ENCODE data around the gene XPR1.
"Not testable (repeated sequence)": the region's sequence is repeated elsewhere in the genome, so short reads cannot be mapped to it uniquely, and the experiment has no call there.

XPR1 gene

GRCh38 chr1:180842491-180843275, 210.9 kb downstream of the XPR1 start:
- DNase-seq = no peak

- no peak for DNase-seq
These were observed 213.5 kb downstream of the XPR1 start for GRCh38 chr1:180845352-180845751.

- DNase-seq = no peak
These were observed 216.4 kb downstream of the XPR1 start for GRCh38 chr1:180848191-180848590.

DNA sequence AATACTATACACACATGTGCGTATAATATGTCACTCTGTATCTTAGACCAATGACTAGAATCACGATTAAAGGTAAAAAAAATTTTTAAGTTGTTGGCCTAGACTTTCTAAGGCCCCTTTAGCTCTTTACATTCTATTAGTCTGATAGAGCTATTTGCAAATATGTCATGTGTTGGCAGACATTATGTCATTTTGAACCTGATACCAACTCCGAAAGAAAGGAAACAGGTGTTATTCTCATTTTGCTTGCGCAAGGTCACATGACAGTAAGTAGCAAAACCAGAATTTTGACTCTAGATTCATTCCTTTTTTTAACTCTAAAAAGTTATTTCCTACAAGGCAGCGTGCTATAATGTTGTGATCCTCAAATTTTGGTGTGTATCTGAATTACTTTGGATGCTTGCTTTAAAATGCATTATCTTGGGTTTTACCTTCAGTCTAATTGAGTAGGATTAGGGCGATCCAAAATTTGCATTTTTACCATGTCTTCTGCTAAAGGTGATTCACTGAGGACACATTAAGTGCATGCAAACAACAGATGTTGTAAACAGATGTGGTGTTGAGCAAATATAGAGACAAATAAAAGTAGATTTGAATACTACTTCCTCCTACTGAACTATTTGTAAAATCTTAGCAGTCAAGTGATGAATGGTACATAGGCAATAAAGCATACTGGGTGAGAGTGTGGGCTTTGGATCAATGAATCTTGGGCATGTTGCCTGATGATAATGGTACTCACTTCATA, 217.4 kb downstream of the XPR1 start:
- no peak for DNase-seq

GRCh38 chr1:180851995-180852887, 220.4 kb downstream of the XPR1 start:
- DNase-seq = no peak

GRCh38 chr1:180854001-180854400, 222.2 kb downstream of the XPR1 start:
- DNase-seq = no peak

DNA sequence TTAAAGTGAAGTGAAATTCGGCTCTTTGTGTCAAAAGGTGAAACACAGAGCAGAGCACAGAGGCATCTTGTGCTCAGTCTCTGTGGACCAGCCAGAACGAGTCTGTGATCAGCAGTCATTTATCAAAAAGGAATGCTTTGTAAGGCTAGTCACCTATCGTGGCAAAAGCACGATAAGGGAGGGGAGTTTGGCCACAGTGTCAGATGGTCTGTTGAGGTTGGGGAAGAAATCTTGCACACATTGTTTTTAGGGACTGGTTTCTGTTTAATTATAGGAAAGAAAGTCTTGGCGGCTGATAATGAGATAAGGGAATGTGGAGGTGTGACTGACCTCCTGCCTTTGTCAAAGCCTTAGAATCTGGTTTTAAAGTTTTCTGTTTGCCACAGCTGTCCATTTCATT, 222.6 kb downstream of the XPR1 start:
- no peak for DNase-seq

DNA sequence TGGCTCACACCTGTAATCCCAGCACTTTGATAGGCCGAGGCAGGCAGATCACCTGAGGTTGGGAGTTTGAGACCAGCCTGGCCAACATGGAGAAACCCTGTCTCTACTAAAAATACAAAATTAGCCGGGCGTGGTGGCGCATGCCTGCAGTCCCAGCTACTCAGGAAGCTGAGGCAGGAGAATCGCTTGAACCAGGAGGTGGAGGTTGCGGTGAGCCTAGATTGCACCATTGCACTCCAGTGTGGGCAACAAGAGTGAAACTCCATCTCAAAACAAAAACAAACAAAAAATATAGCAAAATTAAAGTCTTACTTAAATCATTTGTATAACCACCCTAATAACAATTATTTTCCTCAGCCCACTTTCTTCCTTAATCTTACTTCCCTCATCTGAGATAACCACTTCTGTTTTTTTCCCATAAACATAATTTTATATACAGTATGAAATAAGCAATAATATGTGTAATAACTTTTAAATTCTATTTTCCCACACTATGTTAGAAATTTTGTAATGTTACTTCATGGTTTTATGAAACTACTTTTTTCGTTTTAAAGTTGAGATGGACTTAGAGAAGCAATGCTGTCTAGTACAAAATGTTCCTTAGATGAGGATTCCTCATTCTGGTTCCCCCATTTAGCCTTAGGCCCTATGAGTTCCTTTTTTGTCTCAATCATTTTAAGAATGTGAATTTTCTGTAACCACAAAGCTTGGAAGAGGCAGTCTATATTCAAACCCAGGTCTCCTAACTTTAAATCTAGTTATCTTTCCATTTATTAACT, 226.3 kb downstream of the XPR1 start:
- DNase-seq = not testable (repeated sequence)

GRCh38 chr1:180859306-180859705, 227.5 kb downstream of the XPR1 start:
- DNase-seq = no peak

DNA sequence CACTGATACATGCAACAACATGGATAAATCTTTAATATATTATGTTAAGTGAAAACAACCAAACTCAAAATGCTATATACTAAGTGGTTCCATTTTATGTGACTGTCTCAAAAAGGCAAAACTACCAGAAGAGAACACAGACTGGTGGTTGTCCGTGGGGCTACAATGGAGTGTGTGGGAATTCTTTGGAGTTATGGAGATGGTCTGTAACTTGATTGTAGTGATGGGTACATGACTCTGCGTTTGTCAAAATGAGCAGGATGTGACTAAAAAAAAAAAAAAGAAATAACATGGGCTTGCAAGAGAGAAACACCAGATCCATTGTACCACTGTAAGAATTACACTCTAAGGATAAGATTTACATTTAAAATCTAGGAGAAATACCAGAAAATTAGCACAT, 228.7 kb downstream of the XPR1 start:
- DNase-seq = no peak

DNA sequence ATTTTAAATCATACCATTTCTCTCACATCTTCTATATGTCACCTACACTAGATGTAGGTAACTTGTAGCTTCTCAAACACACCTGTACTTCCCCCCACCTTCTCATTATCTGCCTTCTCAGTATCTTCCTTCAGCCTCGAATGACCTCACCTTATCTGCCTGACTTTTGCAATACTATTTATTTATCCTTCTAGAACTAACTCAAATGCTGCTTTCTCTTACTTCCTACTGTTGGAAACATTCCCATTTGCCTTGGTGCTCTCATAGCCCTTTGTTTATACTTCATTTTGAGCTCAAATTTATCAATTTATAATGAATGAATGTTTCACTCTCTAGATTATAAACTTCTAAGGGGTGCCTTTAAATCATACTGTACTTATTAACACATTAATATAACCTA, 230.5 kb downstream of the XPR1 start:
- no peak for DNase-seq

GRCh38 chr1:180863158-180863775, 231.4 kb downstream of the XPR1 start:
- DNase-seq = no peak

DNA sequence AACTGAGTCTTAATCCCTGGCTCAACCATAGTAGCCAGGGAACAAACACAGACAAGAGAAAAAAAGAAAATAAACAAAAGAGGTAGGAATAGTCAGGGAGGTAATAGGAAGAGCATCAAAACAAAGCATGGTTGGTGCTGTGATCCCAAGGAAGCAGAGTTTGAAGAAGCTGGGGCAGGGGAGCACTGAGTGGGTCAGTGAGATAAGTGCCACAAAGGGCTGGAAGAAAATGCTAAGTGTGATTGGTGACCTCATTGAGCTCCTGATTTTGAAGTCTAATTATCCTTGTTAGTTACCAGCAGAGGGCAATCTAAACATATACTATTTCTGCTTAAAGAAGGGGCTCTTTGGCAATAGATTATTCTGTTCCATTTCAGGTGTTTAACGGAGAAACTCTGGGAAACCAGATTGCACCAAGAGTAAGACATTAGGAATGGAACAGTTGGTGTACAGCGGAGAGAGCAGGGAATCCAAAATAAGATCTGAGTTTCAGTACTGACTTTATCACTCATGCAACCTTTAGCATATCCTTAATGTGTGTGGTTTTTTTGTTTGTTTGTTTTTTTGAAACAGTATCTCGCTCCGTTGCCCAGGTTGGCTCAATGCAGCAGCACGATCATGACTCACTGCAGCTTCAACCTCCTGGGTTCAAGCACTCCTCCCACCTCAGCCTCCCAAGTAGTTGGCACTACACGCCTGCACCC, 250.1 kb downstream of the XPR1 start:
- no peak for DNase-seq

GRCh38 chr1:180884588-180885300, 252.9 kb downstream of the XPR1 start:
- DNase-seq = no peak

DNA sequence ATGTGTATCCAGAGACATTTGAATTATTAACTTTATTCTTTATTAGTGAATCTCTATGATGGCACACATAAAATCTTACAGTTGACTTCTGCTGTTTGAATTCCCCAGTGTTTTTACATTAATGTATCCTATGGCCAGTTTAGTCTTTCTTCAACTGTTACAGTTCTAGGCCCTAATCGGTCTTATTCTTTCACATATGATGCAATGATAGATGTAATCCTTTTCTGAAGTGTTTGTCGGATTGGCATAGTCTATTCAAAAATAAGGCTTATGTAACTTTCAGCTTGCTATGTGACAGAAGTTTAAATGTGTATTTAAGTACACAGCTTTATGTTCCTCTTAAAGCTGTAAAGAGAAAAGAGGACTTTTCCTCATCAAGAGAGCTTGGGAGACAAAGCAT, 254.5 kb downstream of the XPR1 start:
- DNase-seq = no peak

DNA sequence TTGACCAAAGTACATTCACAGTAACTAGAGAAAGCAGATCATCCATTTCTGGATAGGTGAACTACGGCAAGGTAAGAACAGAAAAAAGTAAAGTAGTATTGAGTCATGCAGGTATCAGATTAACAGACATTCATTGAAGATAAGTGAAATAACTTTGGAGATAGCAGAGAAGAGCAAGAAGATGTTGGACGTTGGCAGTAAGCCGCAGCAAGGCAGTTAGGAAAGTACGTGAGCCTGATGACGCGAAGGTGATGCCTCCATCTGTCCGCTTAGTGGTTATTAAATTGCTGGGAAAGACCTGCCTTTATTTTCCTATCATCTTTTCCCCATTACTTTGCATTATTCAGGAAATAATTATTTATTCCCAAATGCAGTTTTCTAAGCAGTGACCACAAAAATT, 256.0 kb downstream of the XPR1 start:
- DNase-seq = no peak

- DNase-seq = no peak
These were observed 257.0 kb downstream of the XPR1 start for GRCh38 chr1:180888870-180889269.

GRCh38 chr1:180889325-180889724, 257.5 kb downstream of the XPR1 start:
- no peak for DNase-seq

DNA sequence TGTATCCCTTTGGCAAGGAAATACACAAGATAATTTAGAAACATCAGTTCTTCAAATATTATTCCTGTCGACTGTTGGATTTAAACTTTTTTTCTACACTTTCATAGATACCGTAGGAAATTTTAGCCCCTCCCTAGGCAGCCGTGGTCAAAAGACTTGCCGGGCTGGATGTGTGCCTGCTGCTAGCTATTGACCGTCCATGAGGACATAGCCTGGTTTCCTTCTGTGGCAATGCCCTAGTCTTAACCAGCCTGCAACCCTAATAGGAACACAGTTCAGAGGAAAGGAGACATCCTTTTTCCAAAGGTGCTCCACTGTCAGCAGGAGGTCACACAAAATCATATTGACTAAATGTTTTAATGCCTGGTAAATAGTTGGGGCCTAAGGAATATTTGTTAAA, 260.4 kb downstream of the XPR1 start:
- DNase-seq = no peak

DNA sequence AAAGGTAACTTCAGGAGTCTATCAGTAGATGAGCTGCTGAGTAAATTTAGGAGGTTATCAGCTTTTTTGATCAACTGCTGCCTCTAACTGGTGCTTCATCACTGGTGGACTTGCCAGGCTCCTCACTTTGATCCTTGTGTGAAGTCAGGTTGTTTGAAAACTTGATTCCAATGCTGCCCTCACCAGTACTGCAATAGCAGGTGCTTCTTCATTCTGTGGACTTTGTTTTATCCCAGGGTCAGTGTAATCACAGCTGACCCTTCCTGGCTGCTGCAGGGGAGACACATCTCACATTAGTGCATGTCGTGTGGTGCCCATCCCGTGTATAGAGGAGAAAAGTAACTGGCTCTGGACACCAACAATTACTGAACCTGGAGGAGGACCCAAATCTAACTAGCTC, 260.9 kb downstream of the XPR1 start:
- no peak for DNase-seq

GRCh38 chr1:180893614-180894013, 261.8 kb downstream of the XPR1 start:
- DNase-seq = no peak

Data from 8988T (cell line).